Endodermal cell (in vitro differentiated cells): ENCODE results near the gene PCGF5. TPM values are rescaled to one million over a fixed set of nuclear protein-coding genes. Genes with fewer than 3 reads are reported as not detected.

ENCODE experiments used
- DNase-seq: peaks from one replicate; pipeline ENCODE4 v3.0.0-alpha.2; 2017
- H3K27ac ChIP-seq: 2 replicates; pipeline ENCODE4 v1.5.1; 2013; ENCODE audit warnings: mild to moderate bottlenecking, low read depth, low read length, moderate library complexity
- H3K27me3 ChIP-seq: 2 replicates; pipeline ENCODE4 v1.6.1; 2013; ENCODE audit warnings: mild to moderate bottlenecking, low read length, moderate library complexity; ENCODE audit not compliant: insufficient read depth, control insufficient read depth, poor library complexity, severe bottlenecking
- H3K36me3 ChIP-seq: 2 replicates; pipeline ENCODE4 v1.7.0; 2013; ENCODE audit warnings: mild to moderate bottlenecking, low read length, moderate library complexity; ENCODE audit not compliant: control insufficient read depth, insufficient read depth
- H3K4me1 ChIP-seq: one replicate; pipeline ENCODE4 v1.7.0; 2013; ENCODE audit warnings: low read length; ENCODE audit not compliant: control insufficient read depth, insufficient read depth
- H3K4me3 ChIP-seq: 2 replicates; pipeline ENCODE4 v1.5.1; 2013; ENCODE audit warnings: mild to moderate bottlenecking, low read length, moderate library complexity
- H3K9ac ChIP-seq: 2 replicates; pipeline ENCODE4 v1.6.1; 2013; ENCODE audit warnings: mild to moderate bottlenecking, low read length, moderate library complexity; ENCODE audit not compliant: poor library complexity, severe bottlenecking; ENCODE audit errors: extremely low read depth
- H3K9me3 ChIP-seq: 2 replicates; pipeline ENCODE4 v1.6.1; 2013; ENCODE audit warnings: mild to moderate bottlenecking, low read length, moderate library complexity; ENCODE audit not compliant: control insufficient read depth
- H3K27ac Mint-ChIP-seq: 2 replicates; pipeline ENCODE4 v1.8.0; 2020; ENCODE audit warnings: mixed read lengths
- H3K27me3 Mint-ChIP-seq: 2 replicates; pipeline ENCODE4 v1.8.0; 2021; ENCODE audit warnings: mild to moderate bottlenecking, mixed read lengths; ENCODE audit not compliant: insufficient read depth
- H3K36me3 Mint-ChIP-seq: 2 replicates; pipeline ENCODE4 v1.8.0; 2020; ENCODE audit warnings: low read depth, mixed read lengths
- H3K4me1 Mint-ChIP-seq: 2 replicates; pipeline ENCODE4 v1.8.0; 2020; ENCODE audit warnings: mixed read lengths
- H3K4me3 Mint-ChIP-seq: 2 replicates; pipeline ENCODE4 v1.8.0; 2020; ENCODE audit warnings: mild to moderate bottlenecking, moderate library complexity, mixed read lengths
- H3K9me3 Mint-ChIP-seq: 2 replicates; pipeline ENCODE4 v1.8.0; 2020; ENCODE audit warnings: mild to moderate bottlenecking, mixed read lengths
- WGBS, 2 experiments: methylation state at CpG; one replicate each; pipeline versions ENCODE4 v1.1.5 to v1.1.7; 2013; ENCODE audit warnings: missing lambda C conversion rate in 2 of 2, mixed read lengths in 1 of 2; ENCODE audit not compliant: insufficient coverage in 1 of 2, insufficient read length in 1 of 2; 5-methylcytosine and 5-hydroxymethylcytosine counted together
- total RNA-seq, 2 donors: library from RNA; stranded (reverse); fragmentation: NEBNext Ultra II Directional in 1 of 2; extraction: Animal tissue kit (Norgen Biotek cat#: 25700) in 1 of 2; gene quantifications; 2 replicates in 1 of 2; 3 replicates in 1 of 2; pipeline ENCODE4 v1.2.1, GENCODE V29; 2021
- TF ChIP-seq, protein P1 (sequence below): fragments of 200-600 bp; sonication (generic); conservative IDR thresholded peaks from 2 replicates; pipeline ENCODE4 v1.5.0; 2021; ENCODE audit warnings: antibody characterized with exemption, mild to moderate bottlenecking

The PCGF5 gene
- total RNA-seq, 2 donors from 2014 or later, result 6.8 to 9.2 TPM

DNA sequence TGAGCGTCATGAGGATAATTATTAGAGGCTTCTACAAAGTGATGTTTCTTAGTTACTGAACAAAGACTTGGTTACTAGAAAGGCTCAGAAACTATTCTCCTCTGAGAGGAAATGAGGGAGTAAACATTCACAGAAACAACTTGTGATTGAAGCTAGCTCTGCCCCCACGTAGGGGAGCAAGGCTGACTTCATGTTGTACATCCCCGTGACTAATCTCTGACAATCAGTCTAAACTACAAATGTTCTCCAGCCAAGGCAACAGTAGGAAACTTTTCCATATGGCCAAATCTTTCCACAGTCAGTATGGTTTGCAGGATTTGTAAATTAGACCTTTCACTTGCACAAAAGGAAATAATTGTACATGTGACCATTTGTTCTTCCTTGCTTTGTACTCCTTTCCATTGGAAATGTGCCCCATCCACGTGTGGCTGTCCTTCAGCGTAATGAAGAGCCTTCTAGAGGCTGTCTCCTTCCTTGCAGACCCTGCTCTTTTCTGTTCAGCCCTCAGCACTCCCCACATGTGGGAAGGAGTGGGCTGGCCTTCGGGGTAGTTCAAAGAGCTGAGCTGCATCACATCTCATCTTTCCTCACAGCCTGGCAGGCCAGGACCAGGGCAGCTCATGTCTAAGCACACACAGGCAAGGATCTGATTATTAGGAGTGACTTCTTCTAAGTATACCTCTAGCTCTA is 93.5 kb downstream of the PCGF5 start:
- 59 to 86% methylated on average over 5 to 6 of the region's 6 CpGs for WGBS, 2 experiments

DNA sequence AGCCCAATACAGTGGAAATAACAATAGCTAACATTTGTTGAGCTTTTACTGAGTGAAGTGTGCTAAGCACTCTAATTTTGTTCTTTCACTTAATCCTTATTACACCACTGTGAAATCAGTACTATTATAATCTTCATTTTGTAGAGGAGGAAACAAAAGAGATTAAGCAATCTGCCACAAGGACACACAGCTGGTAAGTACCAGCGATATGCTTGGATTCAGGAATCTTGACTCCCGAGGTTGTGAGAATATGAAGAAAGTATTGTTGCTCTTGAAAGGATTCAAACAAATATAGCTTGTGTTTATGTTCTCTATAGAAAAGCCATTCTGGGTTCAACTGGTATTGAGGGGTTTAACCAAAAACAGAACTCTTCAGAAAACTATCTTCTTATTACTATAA is 96.0 kb downstream of the PCGF5 start:
- H3K9me3 Mint-ChIP-seq, result peaks cover 2% of the 10 kb centered on the region
- Histone ChIP-seq H3K4me1 (no peaks in the 10 kb centered on the region), H3K4me3 (no peak overlapping the region), H3K9me3 (no peaks in the 10 kb centered on the region), H3K36me3 (no peaks in the 10 kb centered on the region), H3K27me3 (no peaks in the 10 kb centered on the region), H3K9ac (no peak overlapping the region), H3K27ac (no peak overlapping the region)
- TF ChIP-seq, protein P1, sequence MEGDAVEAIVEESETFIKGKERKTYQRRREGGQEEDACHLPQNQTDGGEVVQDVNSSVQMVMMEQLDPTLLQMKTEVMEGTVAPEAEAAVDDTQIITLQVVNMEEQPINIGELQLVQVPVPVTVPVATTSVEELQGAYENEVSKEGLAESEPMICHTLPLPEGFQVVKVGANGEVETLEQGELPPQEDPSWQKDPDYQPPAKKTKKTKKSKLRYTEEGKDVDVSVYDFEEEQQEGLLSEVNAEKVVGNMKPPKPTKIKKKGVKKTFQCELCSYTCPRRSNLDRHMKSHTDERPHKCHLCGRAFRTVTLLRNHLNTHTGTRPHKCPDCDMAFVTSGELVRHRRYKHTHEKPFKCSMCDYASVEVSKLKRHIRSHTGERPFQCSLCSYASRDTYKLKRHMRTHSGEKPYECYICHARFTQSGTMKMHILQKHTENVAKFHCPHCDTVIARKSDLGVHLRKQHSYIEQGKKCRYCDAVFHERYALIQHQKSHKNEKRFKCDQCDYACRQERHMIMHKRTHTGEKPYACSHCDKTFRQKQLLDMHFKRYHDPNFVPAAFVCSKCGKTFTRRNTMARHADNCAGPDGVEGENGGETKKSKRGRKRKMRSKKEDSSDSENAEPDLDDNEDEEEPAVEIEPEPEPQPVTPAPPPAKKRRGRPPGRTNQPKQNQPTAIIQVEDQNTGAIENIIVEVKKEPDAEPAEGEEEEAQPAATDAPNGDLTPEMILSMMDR, result no peak
- H3K27ac Mint-ChIP-seq, result no peak overlapping the region
- DNase-seq, result no peak
- H3K4me3 Mint-ChIP-seq, result no peak overlapping the region
- 83 to 89% methylated on average over 2 of the region's 2 CpGs for whole genome bisulfite sequencing, 2 experiments
- peaks cover 5% of the 10 kb centered on the region for H3K27me3 Mint-ChIP-seq
- no peaks in the 10 kb centered on the region for H3K4me1 Mint-ChIP-seq
- H3K36me3 Mint-ChIP-seq, result no peaks in the 10 kb centered on the region

More for the DNA sequence above, 93.5 kb downstream of the PCGF5 start:
- Histone ChIP-seq H3K4me1 (no peaks in the 10 kb centered on the region), H3K27me3 (peaks cover 16% of the 10 kb centered on the region), H3K9ac (no peak overlapping the region), H3K36me3 (no peaks in the 10 kb centered on the region), H3K27ac (peak overlapping the region; percentile 74), H3K4me3 (no peak overlapping the region), H3K9me3 (no peaks in the 10 kb centered on the region)
- DNase-seq, result no peak
- Mint-ChIP-seq H3K27ac (no peak overlapping the region), H3K9me3 (no peaks in the 10 kb centered on the region), H3K4me1 (no peaks in the 10 kb centered on the region), H3K4me3 (no peak overlapping the region), H3K27me3 (peaks cover 16% of the 10 kb centered on the region), H3K36me3 (no peaks in the 10 kb centered on the region)
- TF ChIP-seq, protein P1, result no peak

DNA sequence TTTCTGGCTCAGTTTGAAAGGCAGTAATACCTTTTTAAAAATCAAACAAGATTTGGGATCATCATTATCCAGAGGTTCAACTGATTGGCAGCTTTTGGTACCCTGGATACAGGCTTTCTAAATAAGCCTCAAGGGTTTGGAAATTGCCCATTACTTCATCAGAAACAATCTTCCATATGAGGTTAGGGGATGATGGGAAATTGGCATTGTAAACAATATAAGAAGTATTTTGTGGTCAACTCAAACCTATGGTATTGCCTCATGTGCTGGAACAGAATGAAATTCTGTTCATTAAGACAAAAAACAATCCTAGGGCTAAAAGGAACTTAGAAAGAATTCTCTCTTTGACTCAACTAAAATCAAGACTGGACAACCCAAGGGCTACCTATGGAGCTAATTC is 97.1 kb downstream of the PCGF5 start:
- Mint-ChIP-seq H3K27me3 (peaks cover 5% of the 10 kb centered on the region), H3K4me3 (no peak overlapping the region), H3K4me1 (peaks cover 2% of the 10 kb centered on the region), H3K36me3 (no peaks in the 10 kb centered on the region), H3K27ac (no peak overlapping the region), H3K9me3 (peaks cover 6% of the 10 kb centered on the region)
- Histone ChIP-seq H3K9me3 (no peaks in the 10 kb centered on the region), H3K27ac (no peak overlapping the region), H3K27me3 (no peaks in the 10 kb centered on the region), H3K36me3 (no peaks in the 10 kb centered on the region), H3K4me3 (no peak overlapping the region), H3K4me1 (no peaks in the 10 kb centered on the region), H3K9ac (no peak overlapping the region)
- TF ChIP-seq, protein P1, result no peak
- no peak for DNase-seq
